Stimulated activated CD4-positive, alpha-beta T cell treated with anti-CD3 and anti-CD28 coated beads, Interleukin-4, amount 100 ng/mL, for 1 hour (primary cell): ENCODE measurements around the gene ZNF174.

ENCODE experiments used
- DNase-seq: peaks from one replicate; pipeline ENCODE4 v3.0.0-alpha.2; 2020

The ZNF174 gene

DNA sequence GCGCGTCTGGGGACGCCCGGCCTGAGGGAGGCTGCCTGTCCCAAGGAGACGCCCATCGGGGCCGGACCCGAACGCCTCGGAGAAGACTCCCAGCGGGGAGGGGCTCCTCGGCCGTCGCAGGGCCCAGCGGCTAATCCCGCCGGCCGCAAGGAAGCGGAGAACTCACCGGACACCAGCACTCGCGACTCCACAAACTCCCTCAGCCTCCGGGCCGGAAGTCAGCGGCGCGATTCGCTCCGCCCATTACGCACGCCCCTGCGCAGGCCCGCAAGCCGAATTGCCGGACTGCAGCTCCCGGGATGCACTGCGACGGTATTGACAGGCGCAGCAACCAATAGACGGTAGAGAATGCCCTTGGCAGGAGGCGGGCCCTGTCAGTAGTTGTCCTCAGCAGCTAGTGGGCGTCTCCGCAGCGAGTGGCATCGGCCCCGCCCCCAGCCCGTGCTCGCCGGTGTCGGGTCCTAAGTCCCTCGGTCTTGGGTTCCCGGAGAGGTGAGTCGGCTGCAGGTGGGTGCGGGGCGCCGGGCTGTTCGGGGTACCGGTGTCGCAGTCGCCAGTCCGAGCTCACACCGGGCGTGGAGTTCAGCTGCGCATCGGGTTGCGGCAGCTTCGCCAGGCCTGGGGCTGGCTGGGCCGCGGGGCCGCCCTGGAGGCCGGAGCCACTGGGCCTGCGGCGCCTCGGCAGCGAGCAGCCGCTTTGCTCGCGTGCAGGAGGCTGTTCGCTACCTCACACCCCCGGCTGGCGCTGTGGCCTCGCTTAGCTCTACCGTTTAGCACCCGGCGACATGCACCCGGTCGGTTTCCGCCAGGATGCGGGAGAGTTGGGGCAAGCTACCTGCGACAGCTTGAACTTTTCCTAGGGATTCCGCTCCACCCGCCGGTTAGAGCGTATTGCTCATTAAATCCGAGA is at the start of gene ZNF174, which contains the start of gene ZSCAN32:
Gene ZNF174, plus strand, starts transcription at position 437 of the 910 bp plus-strand sequence. CDS start 790 bp downstream, outside the sequence.
Gene ZSCAN32, minus strand, starts transcription at position 226 of the 910 bp plus-strand sequence. CDS start 3,447 bp downstream, outside the sequence.
- DNase-seq = peak; percentile 97

DNA sequence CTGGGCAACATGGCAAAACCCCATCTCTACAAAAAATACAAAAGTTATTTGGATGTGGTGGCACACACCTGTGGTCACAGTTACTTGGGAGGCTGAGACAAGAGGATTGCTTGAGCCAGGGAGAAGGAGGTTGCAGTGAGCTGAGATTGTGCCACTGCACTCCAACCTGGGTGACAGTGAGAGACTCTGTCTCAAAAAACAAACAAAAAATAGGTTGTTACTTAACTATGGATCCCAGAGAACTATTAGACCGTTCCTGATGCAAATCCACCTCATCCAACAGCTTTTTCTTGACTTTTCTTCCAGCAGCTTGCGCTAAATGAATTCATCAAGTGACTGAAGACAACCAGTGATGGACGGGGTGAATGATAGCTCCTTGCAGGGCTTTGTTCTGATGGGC is 45.4 kb upstream of the ZNF174 start, which contains the start of gene OR2C1:
Gene OR2C1, plus strand, starts transcription at position 301 of the 400 bp plus-strand sequence. Its CDS starts 52 bp downstream, at position 353.
- DNase-seq = no peak

DNA sequence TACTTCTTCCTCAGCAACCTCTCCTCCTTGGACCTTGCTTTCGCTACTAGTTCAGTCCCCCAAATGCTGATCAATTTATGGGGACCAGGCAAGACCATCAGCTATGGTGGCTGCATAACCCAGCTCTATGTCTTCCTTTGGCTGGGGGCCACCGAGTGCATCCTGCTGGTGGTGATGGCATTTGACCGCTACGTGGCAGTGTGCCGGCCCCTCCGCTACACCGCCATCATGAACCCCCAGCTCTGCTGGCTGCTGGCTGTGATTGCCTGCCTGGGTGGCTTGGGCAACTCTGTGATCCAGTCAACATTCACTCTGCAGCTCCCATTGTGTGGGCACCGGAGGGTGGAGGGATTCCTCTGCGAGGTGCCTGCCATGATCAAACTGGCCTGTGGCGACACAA is 44.9 kb upstream of the ZNF174 start:
- DNase-seq = no peak

DNA sequence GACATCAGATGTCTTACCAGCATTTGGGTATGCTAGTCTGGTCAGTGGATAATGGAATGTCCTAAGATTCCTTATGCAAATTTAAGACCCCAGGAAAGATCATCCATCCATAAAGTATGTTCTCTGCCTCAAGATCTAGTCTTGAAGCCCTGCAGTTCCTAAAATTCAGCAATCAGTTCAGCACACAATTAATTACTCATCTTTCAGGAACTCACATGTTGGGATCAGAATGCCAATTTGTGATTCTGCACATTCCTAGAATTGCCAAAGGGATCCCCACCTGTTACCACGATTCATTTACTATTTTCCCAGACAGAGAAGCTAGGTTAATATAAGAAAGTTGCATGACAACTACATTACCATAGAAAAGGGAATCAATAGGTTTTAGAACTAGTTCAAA is 42.1 kb upstream of the ZNF174 start:
- no peak for DNase-seq

DNA sequence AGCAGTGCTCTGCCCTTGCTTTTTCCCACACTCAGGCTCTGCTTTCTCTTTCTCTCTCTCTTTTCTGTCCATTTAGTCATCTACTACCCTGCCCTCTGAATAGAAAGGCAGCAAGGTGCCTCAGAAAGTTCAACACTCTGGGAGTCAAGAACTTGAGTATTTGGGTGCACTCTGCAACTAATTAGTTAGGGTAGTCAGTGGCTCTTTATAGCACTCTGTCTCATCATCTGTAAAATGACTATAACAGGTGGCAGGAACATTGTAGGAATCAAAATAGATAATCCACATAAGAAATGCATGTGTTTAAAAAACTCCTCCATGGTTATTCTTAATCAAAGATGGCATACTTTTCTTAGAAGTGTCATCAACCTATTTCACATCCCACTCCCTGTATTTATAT is 38.1 kb upstream of the ZNF174 start:
- DNase-seq = no peak

DNA sequence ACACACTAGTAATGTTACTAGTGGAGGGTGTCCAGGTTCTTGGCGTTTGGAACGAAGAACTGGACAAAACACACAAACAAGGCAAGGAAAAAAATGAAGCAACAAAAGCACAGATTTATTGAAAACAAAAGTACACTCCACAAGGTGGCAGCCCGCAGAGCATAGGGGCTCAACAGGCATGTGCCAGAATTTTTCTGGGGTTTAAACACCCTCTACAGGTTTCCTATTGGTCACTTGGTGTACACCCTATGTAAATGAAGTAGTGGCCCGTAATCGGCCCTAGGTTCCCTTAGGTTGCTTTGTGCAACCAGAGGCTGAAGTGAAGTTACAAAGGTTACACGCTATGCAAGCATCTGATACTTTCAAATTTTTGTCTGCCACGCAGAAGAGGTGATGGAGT is 37.2 kb upstream of the ZNF174 start:
- no peak for DNase-seq

DNA sequence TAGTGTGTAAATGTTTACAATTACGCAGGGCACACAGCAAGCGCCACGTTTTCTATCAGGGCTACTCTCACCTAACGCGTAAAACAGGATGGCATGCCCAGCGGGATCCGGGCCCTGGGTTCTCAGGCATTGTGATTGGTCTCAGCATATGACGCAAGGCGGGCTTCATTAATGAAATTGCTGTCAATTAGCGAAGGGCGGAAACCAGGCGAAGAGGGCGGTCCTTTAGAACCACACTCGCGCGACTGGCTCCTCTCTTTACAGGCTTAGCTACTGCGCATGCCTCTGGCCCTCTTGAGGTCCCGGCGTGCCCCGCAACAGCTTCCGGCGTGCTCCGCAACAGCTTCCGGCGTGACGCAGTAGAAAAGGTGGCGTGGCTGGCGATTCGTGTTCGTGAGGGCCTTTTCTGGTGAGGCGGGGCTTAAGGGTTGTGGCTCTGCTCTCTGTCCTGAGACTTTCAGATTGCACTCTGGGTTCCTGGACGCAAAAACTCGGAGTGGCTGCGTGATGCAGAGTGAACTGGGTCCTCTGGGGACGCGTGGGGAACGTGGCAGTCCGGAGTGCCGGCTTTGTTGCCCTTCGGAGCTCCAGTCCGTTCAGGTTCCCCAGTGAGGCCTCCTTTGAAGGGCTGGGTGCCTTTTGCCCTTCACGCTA is 36.1 kb upstream of the ZNF174 start:
- peak; percentile 83 for DNase-seq

DNA sequence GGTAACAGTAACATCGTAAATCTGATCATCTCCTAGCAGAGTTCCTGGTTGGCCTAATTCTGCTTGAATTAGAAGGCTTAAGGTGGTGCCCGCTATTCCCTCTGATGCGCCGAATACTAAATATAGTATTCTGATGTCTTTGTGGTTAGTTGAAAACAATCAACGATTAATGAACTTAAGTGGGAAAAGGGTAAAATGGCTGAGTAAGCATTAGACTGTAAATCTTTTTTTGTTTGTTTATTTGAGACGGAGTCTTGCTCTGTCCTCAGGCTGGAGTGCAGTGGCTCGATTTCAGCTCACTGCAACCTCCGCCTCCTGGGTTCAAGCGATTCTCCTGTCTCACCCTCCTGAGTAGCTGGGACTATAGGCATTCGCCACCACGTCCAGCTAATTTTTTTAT is 31.9 kb upstream of the ZNF174 start:
- no peak for DNase-seq

DNA sequence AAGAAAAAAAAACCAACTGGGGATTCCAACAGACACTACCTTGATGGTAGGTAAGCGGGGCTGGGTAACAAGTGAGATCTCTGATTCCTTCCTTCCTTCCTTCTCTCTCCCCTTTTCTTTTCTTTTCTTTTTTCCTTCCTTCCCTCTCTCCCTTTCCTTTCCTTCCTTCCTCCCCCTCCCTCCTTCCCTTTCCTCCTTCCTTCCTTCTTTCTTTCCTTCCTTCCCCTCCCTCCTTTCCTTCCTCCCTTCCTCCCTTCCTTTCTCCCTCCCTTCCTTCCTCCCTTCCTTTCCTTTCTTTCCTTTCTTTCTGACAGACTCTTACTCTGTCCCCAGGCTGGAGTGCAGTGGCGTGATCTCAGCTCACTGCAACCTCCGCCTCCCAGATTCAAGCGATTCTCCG is 25.3 kb upstream of the ZNF174 start:
- DNase-seq = no peak

DNA sequence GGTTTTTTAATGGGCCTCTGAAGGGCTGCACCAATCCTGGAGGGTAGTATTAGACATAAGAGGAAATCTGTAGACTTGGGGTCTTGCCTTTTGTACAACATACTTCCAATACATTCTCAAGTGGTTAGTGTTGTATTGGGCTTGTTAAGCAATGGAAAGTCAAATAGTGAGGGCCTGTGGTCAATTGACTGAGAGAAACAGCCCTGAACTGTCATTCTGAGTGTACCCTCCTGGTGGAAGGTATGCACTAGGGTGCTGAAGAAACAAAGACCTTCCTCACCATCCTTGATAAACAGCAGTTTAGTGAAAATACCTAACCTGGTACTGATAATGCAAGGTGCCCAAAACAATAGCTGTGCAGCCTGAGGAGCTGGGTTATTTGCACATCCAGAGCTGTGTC is 23.1 kb upstream of the ZNF174 start:
- no peak for DNase-seq

DNA sequence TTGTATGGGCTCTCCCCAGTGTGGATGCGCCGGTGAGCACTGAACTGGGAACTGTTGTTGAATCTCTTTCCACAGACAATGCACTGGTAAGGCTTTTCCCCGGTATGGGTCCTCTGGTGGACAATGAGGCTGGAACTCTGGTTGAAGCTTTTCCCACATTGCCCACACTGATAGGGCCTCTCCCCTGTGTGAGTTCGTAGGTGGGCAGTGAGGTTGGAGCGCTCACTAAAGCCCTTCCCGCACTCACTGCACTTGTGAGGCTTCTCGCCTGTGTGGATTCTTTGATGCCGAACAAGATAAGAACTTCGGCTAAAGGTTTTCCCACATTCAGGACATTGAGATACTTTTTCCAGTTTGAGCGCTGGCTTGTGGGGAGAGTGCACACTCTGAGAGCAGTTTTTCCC is 18.0 kb upstream of the ZNF174 start:
- no peak for DNase-seq

DNA sequence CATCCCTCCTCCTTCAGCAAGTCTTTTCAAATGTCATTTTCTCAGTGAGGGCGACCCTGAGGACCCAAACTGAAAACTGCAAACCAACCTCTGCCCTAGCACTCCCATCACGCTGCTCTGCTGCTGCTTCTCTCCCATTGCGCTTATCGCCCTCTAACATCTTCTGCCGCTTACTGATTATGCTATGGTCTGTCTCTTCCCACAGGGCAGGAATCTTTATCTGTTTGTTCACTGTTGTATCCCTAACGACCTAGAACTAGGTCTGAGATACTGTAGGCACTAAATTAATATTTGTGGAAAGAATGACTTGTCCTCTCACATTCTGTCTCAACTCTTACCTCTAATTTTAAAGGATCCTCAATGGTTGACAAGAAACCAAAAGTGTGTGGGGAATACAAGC is 12.7 kb upstream of the ZNF174 start:
- DNase-seq = no peak

DNA sequence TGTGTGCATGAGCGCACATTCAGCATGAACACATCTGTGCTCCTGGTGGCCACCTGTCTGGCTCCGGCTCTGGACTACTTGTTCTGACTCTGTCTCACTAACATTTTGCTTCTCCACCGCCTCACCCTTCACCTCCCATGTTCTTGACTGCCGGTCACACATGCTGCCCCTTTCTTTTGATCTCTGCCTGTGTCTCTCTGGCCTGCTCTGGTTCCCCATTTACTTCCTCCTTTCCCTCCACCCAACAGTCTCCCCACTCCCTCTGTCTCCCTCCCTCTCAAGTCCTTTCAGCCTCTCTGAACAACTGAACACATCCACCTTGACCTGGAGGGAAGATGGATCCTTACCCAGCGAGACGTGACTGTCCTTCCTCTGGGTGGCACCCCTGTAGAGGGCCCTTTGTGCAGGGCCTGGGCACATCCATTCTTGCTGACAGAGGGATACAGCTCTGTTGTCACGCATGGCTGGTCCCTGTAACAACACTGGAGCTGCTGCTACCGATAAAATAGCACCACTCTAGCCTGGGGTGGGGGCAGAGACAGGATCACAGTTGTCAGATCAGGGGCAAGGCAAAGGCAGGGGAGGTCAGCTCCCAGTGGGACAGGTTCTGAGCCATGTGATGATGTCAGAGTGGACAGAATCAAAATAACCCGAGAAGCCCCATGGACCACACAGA is 11.2 kb upstream of the ZNF174 start:
- DNase-seq = no peak

DNA sequence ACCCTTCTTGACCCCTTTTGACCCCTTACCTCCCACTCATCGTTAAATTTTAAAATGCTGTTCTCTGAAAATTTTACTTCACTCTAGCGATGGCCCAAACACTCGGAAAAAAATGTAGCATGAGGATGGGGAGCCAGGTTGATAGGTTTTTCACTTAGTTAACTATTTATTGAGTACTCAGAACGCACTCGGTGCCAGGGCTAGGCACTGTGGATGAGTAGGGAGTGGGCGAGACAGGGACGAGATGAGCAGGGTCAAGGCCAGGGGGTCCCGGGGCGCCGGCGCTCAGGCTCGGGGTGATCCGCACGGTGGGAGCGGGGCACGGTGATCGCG is 603 bp upstream of the ZNF174 start:
- no peak for DNase-seq

DNA sequence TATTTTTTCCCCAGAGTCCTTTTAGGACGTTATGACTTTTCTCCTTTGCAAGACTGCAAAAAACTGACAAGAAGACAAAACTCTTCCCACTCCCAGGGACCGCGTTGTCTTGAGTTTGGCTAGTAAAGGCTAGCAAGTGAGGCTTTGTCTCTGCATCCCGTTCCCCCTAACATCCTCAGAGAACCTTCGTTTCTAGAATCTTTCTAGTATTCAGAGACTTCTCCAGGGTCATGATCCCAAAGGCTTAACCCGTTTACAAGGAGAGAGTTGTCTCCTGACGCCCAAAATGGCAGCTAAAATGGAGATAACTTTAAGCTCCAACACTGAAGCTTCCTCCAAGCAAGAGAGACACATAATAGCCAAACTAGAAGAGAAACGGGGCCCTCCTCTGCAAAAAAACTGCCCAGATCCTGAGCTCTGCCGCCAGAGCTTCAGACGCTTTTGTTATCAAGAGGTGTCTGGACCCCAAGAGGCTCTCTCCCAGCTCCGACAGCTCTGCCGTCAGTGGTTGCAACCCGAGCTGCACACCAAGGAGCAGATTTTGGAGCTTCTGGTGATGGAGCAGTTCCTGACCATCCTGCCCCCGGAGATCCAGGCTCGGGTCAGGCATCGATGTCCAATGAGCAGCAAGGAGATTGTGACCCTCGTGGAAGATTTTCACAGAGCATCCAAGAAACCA is 843 bp downstream of the ZNF174 start:
- DNase-seq = no peak

DNA sequence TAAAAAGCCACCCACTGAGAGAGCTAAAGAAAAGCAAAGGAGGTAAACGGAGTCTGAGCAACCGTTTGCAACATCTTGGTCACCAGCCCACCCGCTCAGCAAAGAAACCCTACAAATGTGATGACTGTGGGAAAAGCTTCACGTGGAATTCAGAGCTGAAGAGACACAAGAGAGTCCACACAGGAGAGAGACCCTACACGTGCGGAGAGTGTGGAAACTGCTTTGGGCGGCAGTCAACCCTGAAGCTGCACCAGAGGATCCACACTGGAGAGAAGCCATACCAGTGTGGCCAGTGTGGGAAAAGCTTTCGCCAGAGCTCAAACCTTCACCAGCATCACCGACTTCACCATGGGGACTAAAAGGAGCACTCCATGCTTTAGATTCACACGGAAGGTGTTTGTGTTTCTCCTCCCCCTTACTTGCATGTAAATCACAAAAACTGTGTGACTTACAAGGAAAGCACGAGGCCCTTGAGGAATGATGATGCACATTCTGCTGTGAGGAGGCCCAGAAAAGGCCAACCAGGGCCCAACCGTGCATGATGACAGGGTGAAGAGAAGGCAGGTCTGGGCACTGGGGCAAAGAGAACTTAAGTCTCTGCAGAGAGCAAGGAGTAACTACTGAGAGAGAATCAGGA is 7.7 kb downstream of the ZNF174 start:
- no peak for DNase-seq

DNA sequence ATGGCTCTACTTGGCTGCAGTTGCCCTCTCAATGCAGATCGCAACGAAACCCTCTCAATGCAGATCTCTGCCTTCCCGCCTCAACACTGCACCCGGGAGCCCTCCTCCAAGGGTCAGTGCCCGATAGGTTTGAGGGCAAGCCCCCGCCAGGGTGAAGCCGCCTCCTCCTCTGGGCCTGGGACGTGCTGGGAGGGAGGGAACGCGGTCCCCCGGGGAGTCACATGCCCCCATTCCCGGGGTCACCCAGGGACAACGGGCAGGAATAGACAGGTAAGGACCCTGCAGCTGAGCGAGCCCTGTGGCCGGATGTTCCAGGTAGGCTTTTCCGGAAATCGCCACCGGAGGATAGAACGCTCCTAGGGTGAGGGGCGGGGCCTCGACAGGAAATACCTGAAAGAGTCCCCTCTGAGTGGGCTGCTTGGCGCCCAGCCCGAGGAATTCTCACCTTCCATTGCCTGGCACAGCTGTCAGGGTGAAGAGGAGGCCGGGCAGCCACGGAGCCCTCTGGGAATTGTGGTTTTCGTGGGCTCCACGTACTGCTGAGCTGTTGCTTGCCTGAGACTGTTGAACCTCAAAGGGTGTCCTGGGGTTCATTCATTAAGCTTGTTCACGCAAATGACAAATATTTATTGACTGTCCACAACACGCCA is 12.8 kb downstream of the ZNF174 start:
- no peak for DNase-seq

DNA sequence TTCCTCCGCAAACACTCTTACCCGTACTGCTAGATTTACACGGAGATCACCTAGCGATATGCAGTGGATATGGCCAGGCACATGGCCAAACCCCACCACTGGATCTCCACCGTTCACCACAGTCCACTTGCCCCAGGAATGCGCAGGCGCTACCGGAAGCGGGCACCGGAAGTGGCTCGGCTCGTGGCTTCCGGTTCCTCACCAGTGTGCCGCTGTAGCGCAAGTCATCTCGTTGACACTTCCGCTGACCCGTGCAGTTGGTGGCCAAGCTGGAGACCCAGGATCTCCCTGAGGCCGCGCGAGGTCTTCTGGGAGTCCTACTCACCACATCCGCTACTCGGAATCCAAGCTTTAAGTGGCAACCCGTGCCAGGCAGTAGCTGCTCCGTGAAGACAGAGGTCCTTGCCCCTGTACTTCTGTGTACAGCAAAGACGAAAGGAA is 30.8 kb downstream of the ZNF174 start:
- DNase-seq = peak; percentile 65

DNA sequence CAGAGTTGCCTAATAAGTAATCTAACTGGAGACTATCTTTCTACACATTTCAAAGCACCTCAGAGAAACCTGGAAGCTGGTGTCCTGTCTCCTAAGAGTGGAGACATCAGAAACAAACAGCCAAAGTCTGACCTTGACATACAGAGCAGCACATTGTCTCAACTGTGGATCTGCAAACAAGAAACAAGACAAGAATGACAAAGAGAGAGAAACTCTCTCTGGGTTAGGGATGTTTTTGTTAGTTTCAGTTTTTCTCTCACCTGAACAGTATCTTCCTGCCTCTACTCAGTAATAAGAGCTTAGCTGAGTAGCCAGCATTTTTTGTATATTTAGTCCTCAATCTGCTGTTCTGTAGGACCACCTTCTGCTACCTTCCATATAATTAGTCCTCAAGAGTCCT is 33.4 kb downstream of the ZNF174 start:
- no peak for DNase-seq

DNA sequence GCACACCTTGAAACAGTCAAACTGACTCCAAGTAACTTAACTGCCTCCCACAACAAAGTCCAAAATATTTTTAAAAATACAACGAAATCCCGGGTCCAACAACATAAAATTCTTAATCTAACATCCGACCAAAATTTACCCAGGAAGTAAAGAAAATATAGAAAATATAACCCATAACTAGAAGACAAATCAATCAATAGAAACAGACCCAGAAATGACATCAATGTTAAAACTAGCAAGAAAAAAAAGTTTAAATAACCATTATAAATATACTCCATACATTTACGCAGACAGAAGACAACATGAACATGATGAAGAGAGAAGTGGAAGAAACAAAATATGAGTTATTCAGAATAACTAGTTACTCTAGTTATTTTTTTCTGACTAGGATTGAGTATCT is 38.6 kb downstream of the ZNF174 start:
- DNase-seq = no peak

DNA sequence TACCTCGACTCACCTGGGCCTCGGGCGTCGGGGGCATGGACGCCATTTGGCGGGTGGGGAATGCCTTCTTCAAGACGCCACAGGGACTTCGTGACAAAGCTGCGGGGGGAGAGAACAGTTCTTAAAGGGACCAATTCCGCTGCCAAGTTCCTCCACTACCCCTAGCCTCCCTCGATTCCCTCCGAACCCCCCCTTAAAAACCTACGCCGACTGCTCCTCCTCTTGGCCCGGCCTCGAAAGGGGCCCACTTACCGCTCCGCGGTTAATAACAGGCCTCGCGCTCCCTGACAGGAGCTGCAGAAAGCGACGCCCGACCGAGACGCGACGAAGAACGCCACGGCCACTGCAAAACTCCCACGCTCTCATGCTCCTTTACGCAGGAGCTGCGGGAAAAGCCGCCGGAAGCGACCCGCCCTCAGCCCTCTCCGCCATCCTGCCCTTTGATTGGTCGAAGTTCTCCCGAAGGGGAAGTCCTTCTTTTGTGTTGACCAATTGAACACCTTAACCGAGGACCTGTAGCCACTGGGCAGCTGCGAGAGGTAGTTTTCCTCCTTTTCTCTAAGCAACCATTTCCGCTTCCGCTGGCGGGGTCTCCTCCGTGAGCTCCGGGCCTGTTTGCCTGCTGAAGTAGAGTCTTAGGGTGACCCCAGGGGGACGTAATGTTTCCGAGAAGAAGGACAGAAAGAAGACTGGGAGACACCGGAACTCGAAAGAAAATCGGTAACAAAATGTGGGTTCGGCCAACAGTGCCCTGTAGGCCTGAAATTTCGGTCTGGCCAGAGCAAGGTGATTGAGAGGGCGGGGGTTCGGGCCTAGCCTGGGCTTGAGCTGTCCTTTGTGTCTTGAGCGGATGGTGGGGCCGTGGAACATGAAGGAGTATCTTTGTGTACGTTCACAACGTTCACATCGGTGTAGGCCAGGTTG is 42.4 kb downstream of the ZNF174 start, which contains the start of the genes NAA60 and ZNF597:
Gene NAA60, plus strand, starts transcription at position 573 of the 924 bp plus-strand sequence. CDS start 32,548 bp downstream, outside the sequence.
Gene ZNF597, minus strand, starts transcription at position 397 of the 924 bp plus-strand sequence. Its CDS starts 351 bp downstream, at position 46.
- peak; percentile 72 for DNase-seq
